HG03095 (cell line): ENCODE measurements around the gene APP.

Experiments used
- ATAC-seq: cut with Tn5 transposase; IDR thresholded peaks from one replicate; pipeline ENCODE4 v1.9.1; 2021; ENCODE audit warnings: moderate library complexity; ENCODE audit not compliant: unreplicated experiment

APP gene

DNA sequence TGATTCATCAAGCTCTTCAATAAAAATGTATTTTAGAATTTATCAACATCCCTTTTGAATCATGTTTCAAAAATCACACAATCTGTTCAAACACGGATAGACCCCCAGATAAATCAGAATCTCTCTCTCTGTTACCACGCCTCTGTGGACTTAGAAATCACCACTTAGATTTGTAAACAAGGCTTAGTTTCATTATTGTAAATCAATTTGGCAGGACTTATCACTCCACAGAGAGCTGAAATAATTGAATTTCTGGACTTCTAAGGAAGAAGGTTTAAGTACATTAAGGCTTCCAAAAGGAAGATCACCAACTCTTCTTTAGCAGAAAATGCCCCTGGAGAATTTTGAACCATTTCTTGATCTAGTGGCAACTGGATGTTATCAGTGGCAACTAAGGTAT, 100.4 kb downstream of the APP start:
- no peak for ATAC-seq

DNA sequence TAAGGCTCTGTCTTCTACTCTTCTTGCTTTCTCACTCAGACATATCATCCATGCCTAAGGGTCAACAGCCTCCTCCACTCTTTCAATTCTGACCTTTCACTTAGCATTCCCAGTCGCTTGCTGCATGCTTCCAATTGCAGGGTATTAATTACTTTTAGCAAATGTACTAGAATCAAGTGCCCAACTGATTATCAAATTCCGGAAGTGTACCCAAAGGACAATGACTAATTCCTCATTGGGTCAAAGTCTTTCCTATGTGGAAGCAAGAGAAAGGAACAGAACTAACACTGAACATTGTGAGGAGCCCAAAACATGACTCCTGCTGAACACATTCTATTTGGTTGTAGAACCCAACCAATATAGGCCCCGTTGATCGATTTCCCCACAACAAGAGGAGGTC, 101.8 kb downstream of the APP start:
- no peak for ATAC-seq

DNA sequence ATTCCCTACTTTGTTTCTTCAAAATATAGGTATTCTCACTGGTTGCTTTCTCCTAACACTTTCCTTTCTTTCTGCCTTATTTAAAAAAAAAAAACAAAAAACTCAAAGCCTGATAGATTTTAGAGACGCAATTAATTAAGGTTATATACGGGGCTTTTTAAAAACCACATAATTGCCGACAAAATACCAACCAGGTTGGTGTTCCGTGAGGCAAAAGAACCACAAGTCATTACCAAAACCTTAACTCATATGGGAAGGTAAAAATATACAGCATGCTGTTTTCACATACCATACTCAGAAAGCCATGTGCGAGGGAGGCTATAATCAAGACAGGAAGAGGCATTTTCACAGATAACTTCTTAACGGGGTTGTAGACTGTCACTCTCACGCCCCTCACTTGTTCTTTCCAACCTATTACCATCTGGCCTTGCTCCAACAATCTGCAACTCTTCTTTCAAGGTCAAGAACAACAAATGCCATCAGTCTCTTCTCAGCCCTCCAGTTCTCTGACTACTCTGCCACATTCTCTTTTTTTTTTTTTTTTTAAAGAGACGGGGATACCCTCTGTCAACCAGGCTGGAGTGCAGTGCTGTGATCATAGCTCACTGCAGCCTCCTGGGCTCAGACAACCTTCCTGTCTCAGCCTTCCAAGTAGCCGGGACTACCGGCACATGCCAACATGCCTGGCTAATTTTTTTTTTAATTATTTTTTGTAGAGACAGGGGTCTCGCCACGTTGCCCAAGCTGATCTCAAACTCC, 102.6 kb downstream of the APP start:
- no peak for ATAC-seq

DNA sequence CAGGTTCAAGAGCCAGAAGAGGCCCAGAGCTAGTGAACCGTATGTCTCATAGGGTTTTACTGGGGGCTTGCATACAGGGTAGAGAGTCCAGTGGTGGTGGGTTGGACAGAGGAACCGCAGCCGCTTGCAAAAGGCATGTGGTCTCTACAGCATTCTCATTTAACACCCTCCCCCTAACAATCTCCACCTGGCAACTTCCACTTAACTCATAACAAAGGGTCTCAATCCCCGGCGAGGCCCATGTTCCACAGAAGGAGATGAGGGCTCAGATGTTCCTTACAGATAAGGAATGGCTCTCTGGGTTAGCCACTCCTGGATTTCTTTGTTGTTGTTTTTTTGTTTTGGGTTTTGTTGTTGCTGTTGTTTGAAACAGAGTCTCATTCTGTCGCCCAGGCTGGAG, 106.1 kb downstream of the APP start:
- no peak for ATAC-seq

DNA sequence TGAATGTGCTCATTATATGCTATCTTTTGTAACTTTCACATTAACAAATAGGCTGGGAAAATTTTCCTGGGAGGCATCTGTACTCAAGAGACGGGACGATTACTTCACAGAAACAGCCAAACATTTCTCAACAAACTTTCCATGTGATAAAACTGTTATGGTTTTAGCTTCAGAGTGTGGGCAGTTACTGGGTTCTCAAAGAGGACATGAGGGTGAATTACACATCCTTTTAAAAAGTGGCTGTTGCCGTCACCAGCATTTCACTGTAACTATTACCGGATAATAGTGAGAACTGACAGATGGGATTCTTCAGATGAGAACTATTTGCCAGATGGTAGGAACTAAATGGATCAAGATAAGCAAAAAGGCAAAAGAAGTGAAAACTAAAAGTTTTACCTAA, 109.1 kb downstream of the APP start:
- ATAC-seq, result no peak

DNA sequence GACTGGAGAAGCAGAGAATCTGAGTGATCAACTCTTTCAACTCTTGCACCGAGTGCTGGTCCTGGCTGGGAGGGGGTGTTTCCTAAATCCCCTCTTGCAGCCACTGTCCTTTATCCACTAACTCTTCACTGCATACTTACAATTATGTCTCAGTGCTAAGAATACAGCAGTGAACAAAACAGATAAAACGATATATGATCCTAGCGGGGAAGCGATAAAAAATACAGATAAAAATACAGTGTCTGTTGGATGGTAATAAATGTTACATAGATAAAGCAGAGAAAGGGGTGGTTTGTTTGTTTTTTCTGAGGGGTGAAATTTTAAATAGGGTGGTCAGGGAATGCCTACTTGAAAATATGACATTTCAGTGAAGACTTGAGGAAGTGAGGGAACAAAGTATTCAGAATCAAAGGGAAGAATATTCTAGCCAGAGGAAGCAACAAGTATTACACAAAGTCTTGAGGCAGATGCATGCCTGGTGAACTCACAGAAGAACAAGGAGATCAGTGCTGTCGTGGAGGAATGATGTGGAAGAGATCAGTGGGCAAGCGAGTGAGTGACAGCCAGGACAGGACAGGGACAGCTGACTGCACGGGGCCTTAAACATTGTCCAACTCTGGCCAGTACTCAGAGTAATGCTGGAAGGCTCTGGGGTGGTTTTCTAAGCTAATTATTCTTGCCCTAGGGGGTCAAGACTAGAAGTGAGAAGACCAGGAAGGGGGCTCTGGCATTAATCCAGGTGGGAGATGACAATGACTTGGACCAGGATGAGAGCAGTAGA, 110.0 kb downstream of the APP start:
- no peak for ATAC-seq

DNA sequence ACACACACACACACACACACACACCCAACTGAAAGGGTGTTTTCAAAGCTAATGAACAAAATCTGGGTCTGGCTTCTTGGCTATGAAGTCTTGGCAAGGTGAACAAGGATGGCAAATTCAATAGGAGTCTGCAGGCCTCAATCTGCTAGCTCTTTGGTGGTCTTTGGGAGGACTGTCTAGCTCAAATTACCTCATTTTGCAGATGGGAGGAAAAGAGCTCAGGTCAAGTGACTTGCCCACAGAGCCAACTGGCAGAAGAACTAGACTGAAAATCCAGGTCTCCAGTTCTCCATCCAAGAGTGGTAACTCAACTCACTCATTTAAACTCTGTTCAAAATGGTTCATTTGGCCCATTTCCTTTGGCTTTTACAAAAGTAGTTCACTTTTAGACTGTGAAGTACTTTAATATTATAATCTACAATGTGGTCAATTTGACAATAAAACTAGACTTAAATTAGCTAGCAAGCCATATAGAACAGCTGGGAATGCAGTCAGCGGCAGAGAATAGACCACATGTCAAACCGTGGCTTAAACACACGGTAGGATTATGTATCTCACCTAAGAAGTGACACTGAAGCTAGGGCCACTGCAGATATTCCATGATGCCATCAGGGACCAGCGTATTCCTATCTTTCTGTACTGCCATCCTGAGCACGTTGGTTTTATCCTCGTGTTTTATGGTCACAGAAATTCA, 112.9 kb downstream of the APP start:
- no peak for ATAC-seq

DNA sequence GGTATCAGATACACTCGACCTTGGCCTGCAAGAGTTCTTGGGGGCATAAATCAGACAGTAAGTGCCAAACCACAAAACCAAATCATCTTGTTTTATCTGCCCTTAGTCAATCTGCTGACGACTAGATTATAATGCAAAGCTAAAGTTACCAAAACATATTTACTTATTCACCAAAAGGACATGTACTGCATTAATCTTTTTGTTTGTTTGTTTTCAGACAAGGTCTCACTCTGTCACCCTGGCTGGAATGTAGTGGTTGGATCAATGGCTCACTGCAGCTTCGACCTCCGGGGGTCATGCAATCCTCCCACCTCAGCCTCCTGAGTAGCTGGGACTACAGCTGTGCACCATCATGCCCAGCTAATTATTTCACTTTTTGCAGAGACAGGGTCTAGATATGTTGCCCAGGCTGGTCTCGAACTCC, 114.7 kb downstream of the APP start:
- no peak for ATAC-seq

DNA sequence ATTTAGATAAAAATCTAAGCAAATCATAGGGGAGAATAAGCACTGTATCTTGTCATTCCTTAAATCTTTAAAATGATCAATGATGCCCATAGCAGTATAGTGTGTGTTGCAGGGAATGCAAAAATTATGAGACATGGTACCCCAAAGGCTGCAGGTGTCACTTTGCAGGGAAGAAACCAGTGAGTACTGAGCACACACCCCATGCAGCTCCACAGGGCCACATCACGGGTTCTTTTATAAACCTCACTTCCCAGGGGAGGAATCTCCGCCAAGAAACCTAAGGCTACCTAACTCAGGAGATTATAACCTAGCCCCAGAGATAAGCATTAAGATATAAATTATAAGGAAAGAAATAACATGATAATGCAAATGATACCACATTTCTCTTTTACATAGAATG, 115.6 kb downstream of the APP start:
- ATAC-seq, result no peak

DNA sequence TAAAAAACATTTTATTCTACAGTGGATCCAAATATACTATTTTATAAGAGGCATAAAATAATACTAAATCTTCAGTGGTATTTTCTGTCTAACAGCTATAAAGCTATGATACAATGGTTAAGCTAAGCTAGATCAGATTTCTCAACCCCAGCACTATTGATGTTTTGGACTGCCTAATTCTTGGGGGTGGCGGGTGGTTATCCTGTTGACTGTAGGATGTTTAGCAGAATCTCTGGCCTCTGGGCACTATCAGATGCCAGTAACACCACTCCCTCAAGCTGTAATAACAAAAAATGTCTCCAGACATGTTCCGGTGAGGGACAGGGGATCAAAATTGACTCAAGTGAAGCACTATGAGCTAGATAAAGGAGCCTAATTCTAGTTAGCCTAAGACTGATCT, 118.5 kb downstream of the APP start:
- no peak for ATAC-seq

DNA sequence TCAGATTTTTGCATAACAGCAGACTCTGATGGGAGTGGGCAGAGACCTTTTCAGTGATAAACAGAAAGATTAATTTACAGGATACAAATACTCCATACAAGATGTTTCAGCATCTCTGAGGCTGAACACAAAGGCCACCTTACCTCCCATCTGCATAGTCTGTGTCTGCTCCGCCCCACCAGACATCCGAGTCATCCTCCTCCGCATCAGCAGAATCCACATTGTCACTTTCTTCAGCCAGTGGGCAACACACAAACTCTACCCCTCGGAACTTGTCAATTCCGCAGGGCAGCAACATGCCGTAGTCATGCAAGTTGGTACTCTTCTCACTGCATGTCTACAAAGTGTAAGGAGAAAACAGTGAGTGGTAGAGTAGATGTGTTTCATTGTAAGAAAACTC, 119.7 kb downstream of the APP start:
- ATAC-seq, result no peak

DNA sequence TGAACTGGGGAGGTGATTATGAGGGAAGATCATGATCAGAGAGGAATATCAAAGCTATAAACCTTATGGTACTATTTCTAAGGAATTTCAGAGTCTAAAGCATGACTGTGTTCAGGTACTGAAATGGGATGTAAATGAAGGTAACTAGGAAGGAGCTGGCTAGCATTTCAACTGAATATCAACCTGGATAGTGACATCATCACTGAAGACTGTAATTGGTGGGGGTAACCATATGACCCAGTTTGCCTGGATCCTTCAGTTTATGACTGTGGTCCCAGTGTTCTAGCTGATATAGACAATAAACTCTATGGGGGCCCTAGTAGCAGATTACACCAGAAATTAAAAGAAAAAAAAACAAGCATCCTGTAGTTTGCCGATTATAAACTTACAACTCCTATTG, 120.8 kb downstream of the APP start:
- ATAC-seq, result no peak

DNA sequence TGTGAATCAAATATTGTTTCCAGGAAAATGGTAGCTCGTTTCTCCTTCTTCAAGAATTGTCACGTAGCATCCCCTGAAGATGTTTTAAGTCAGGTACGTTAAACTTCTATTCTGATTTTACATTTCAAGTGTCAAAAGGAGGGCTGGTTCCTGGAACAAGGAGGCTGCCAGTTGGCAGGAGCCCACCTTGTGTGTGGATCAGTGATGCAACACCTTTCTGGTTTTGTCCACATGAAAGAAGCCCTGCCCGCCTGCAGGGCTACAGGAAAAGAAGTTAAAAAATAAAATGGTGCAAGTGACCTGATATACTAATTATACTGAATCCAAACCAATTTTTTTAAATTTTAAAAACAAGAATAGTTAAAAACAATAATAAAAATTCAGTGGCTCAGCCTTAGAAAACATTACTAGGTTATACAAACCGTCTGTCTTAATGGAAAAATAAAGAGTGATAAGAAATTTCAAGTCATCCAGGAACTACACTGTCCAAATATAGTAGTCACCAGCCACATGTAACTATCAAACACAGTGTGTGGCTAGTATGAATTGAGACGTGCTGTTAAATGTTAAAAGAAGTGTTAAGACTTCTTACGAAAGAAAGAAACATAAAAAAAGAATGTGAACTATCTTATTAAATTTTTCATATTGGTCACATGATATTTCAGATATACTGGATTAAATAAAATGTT, 123.1 kb downstream of the APP start:
- ATAC-seq, result no peak

DNA sequence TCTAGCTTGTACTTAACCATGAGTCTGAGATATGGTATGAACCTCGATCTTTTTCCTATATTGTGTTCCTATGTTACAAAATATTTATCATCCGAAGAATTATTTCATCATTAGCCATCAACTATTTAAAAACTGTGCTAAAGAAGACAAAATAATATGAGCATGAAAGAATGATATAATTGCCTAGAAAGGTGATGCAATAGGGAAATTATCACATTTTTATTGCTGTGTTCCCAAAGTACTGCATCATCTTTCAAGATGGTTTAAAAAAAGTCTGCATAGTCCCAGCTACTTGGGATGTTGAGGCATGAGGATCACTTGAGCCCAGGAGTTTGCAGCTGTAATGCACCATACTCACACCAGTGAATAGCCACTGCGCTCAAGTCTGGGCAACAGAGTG, 126.7 kb downstream of the APP start:
- no peak for ATAC-seq

DNA sequence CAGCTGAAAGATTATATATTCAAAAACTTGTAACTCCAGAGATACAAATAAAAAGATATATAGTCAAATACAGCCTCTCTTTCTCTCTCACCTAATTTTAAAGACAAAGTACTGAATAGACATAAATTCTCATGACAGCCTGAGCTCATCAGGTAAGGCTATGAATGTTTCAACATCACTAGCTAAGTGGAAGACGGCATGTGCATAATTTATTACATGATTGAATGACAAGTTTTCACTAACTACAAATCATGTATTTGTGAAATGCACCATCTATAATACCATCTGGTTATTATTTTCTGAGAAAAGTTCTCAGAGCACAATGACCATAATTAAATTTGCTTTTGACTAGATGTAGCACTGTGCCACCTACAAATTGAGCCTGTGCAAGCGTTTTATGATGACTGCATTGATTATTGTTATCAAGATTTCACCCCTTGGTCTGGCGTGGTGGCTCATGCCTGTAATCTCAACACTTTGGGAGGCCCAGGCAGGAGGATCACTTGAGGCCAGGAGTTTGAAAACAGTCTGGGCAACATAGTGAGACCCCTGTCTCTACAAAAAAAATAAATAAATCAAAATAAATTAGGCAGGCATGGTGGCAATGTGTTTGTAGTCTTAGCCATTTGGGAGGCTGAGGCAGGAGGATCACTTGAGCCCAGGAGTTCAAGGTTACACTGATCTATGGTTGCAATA, 128.2 kb downstream of the APP start:
- ATAC-seq, result no peak

DNA sequence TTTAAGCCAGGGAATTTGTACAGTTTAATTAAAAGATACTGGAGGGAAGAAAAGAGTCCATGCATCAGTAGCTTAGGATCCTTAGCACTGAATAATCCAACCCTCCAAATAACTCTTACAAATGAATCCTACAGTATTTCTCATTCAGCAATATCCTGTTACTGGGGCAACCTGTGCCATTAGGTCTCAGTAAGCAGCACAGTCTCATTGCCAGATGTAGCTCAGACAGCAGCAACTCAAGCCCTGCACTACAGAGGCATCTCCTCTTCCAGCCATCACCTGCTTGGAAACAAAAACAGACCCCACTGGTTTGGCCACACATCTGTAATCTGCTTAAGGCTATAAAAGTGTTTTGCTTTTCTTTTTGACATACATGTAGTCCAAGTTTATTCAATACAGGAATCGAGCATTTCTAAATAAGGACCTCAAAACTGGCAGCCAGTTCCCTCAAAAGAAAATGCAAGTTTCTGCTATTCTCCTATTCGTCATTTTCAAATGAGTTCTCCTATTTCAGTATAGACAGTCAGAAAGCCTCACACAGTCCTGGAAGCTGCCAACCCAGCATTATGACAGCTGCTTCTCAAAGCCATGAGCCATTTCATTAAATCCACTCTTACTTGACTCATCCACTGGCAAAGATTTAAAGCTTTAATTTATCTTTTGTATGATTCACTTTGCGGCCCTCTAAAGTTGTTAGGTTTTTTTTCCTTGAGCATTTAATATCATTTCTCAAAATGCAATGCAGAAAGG, 129.0 kb downstream of the APP start:
- no peak for ATAC-seq

DNA sequence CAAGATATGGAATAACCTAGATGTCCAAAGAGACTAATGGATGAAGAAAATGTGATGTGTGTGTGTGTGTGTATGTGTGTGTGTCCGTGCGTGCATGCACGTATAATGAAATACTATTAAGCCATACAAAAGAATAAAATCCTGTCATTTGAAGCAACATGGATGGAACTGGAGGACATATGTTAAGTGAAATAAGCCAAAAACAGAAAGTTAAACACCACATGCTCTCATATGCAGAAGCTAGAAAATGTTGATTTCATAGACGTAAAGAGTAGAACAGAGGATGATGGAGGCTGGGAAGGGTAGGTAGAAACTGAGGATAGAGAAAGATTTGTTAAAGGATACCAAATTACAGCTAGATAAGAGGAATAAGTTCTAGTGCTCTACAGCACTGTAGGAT, 133.7 kb downstream of the APP start:
- ATAC-seq, result no peak

DNA sequence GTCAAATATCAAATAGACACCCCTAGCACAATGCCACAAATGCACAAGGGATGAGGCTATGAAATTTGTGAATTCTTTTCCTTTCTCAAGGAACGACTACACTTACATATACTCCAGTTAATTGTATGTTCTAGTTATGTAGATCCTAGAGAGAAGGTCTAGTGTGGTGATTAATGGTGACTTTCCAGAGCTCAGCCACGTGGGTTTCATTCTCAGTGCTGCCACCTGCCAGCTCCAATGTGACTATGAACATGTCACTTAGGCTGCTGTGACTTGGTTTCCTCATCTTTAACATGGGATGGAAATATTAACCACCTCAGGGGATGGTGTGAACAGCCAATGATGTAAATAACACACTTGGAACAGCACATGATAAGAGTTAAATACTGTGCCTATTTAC, 138.3 kb downstream of the APP start:
- no peak for ATAC-seq

DNA sequence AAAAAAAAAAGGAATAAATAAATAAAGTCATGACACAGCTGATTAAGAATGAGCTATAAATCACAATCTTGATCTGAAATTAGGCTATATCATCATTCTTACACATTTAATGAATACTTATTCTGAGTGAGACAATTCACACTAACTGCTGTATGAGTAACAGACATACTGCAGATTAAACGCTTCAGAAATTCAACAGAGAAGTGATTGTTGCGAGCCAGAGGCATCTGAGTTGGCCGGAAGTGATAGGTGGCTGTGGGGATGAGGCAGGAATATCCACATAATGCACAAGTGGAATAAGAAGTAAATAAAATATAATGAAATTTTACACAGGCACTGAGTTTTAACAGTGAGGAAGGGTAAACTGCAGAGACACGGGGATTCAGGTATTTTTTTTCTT, 142.4 kb downstream of the APP start:
- no peak for ATAC-seq

DNA sequence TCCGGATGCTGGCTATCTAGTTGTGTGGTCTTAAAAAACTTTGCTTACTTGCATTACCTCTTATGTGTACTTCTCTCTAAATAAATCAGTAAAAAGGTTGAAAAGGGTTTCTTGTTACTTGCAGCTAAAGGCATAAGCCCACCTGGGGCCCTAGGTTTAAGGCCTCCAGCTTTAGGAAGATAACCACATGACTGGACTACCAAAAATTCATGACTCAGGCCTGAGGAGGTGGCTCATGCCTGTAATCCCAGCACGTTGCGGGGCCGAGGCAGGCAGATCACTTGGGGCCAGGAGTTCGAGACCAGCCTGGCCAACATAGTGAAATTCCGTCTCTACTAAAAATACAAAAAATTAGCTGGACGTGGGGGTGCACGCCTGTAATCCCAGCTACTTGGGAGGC, 142.9 kb downstream of the APP start:
- ATAC-seq, result no peak
